Epithelial cell of esophagus (primary cell): ENCODE data around the gene NUCKS1.

Experiments used
- DNase-seq: peaks from one replicate; pipeline ENCODE4 v3.0.0; 2010; ENCODE audit warnings: low read depth
- H3K4me3 ChIP-seq: 2 replicates; pipeline ENCODE4 v1.5.1; 2011; ENCODE audit warnings: mild to moderate bottlenecking, low read length, control low read depth
- CTCF ChIP-seq: IDR thresholded peaks from 2 replicates; pipeline ENCODE4 v1.5.1; 2011; ENCODE audit warnings: low read depth, mild to moderate bottlenecking, low read length, control low read depth, inconsistent platforms; ENCODE audit not compliant: insufficient read depth; ENCODE audit errors: missing control alignments

NUCKS1 gene

GRCh38 chr1:205689479-205689878 lies 60.5 kb downstream of the NUCKS1 start:
- TF ChIP-seq CTCF: no peak
- H3K4me3 ChIP-seq: no peak overlapping the region
- no peak for DNase-seq

GRCh38 chr1:205688171-205689080 lies 61.6 kb downstream of the NUCKS1 start:
- DNase-seq: no peak
- no peak overlapping the region for H3K4me3 ChIP-seq
- no peak for TF ChIP-seq CTCF

- no peak overlapping the region for H3K4me3 ChIP-seq
- no peak for DNase-seq
- TF ChIP-seq CTCF: no peak
These were observed 62.7 kb downstream of the NUCKS1 start for GRCh38 chr1:205687242-205687641.

GRCh38 chr1:205681364-205681763 lies 68.6 kb downstream of the NUCKS1 start:
- peak; percentile 11 for TF ChIP-seq CTCF
- no peak overlapping the region for H3K4me3 ChIP-seq
- peak; percentile 52 for DNase-seq

GRCh38 chr1:205680073-205680851 lies 69.7 kb downstream of the NUCKS1 start, which contains the start of gene SLC45A3:
Gene SLC45A3 (minus strand): TSS chr1:205680509. CDS start chr1:205664656, 15,853 bp downstream.
- no peak for TF ChIP-seq CTCF
- DNase-seq: peak; percentile 13
- H3K4me3 ChIP-seq: peak within 1 kb of the TSS; percentile 43

GRCh38 chr1:205678286-205679111 lies 71.5 kb downstream of the NUCKS1 start:
- no peak for DNase-seq
- TF ChIP-seq CTCF: no peak
- H3K4me3 ChIP-seq: no peak overlapping the region
